Uterus (tissue), 2 donors: ENCODE data around the gene SLC35F6.

Experiments
- POLR2A ChIP-seq, 2 donors: fragments of 450-650 bp; IDR thresholded peaks; one replicate each; pipeline ENCODE4 v1.6.1; 2016; ENCODE audit warnings: antibody characterized with exemption in 2 of 2, mild to moderate bottlenecking in 1 of 2, moderate library complexity in 1 of 2
- TF ChIP-seq, protein P1 (sequence below), 4 experiments: fragments of 200-600 bp in 2 of 4; fragments of 450-650 bp in 2 of 4; sonication (generic) in 2 of 4; IDR thresholded peaks; one replicate each; pipeline ENCODE4 v1.5.1; 2016 to 2019; ENCODE audit warnings: antibody characterized with exemption in 4 of 4, mild to moderate bottlenecking in 2 of 4, moderate library complexity in 1 of 4

DNA sequence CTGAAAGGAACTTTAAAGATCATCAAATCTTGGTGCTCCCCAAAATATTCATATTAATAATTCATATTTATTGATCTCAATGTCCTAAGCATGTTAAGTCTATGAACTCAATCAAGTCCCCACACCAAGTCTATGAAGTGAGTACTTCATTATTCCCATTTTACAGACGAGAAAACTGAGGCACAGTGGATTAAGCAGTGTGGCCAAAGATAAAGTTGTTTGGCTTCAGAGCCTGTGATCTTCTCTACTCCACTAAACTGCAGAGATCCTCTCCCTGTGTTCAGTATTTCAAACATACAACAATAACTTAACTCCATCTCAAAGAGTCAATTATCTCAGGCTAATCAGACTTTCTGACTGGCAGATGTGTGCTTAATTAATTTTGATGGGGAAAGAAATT lies 41.8 kb upstream of the SLC35F6 start:
- TF ChIP-seq, protein P1, sequence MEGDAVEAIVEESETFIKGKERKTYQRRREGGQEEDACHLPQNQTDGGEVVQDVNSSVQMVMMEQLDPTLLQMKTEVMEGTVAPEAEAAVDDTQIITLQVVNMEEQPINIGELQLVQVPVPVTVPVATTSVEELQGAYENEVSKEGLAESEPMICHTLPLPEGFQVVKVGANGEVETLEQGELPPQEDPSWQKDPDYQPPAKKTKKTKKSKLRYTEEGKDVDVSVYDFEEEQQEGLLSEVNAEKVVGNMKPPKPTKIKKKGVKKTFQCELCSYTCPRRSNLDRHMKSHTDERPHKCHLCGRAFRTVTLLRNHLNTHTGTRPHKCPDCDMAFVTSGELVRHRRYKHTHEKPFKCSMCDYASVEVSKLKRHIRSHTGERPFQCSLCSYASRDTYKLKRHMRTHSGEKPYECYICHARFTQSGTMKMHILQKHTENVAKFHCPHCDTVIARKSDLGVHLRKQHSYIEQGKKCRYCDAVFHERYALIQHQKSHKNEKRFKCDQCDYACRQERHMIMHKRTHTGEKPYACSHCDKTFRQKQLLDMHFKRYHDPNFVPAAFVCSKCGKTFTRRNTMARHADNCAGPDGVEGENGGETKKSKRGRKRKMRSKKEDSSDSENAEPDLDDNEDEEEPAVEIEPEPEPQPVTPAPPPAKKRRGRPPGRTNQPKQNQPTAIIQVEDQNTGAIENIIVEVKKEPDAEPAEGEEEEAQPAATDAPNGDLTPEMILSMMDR (IDR thresholded peaks at IDR 0.05): no peak
- TF ChIP-seq POLR2A (IDR thresholded peaks at IDR 0.05): no peak
